Hepatocyte (in vitro differentiated cells): Measurements from ENCODE around the gene SYT12.

ENCODE experiments used
- EZH2 ChIP-seq: fragments of 200-600 bp; sonication (generic); IDR thresholded peaks from 2 replicates; pipeline ENCODE4 v1.6.1; 2016; ENCODE audit warnings: antibody characterized with exemption, mild to moderate bottlenecking, borderline replicate concordance
- EZH2phosphoT487 ChIP-seq: fragments of 200-600 bp; sonication (generic); IDR thresholded peaks from one replicate; pipeline ENCODE4 v1.6.1; 2018; ENCODE audit warnings: antibody characterized with exemption, mild to moderate bottlenecking, low read depth, moderate library complexity; ENCODE audit not compliant: unreplicated experiment, severe bottlenecking
- TF ChIP-seq, protein P1 (sequence below): fragments of 200-600 bp; sonication (generic); IDR thresholded peaks from 2 replicates; pipeline ENCODE4 v1.5.1; 2016; ENCODE audit warnings: antibody characterized with exemption, mild to moderate bottlenecking; ENCODE audit not compliant: poor library complexity

DNA sequence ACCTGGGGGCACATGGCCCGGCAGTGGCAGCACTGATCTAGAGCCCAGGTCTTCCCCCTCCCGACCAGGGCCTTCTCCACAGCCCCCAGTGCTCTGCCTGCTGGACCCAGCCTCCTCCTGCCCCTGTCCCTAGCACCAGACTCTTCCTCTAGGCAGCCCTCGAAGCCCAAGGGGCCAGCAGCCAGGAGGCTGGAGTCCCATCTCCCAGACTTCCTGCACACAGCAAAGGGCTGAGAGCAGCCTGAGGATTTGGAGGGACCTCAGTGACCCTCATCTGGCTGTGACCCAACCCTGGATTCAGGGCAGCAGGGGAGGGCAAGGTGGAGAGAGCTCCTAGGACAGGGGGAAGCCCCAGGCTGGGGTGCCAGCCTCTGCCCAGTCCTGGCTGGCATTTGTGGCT, 36.7 kb downstream of the SYT12 start:
- TF ChIP-seq EZH2: no peak
- TF ChIP-seq, protein P1, sequence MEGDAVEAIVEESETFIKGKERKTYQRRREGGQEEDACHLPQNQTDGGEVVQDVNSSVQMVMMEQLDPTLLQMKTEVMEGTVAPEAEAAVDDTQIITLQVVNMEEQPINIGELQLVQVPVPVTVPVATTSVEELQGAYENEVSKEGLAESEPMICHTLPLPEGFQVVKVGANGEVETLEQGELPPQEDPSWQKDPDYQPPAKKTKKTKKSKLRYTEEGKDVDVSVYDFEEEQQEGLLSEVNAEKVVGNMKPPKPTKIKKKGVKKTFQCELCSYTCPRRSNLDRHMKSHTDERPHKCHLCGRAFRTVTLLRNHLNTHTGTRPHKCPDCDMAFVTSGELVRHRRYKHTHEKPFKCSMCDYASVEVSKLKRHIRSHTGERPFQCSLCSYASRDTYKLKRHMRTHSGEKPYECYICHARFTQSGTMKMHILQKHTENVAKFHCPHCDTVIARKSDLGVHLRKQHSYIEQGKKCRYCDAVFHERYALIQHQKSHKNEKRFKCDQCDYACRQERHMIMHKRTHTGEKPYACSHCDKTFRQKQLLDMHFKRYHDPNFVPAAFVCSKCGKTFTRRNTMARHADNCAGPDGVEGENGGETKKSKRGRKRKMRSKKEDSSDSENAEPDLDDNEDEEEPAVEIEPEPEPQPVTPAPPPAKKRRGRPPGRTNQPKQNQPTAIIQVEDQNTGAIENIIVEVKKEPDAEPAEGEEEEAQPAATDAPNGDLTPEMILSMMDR: no peak
- no peak for TF ChIP-seq EZH2phosphoT487
